PFSK-1 (cell line): ENCODE results near the gene IL6.

Experiments used
- FOXP2 ChIP-seq: optimal IDR thresholded peaks from 2 replicates; pipeline ENCODE3; 2011; ENCODE audit warnings: borderline replicate concordance, control low read depth, inconsistent platforms; ENCODE audit not compliant: insufficient read depth; ENCODE audit errors: extremely low read length, extremely low read depth
- POLR2AphosphoS5 ChIP-seq: IDR thresholded peaks from 2 replicates; pipeline ENCODE4 v1.6.1; 2012; ENCODE audit warnings: low read depth, mild to moderate bottlenecking, control low read depth, low read length, moderate library complexity
- SIN3A ChIP-seq: IDR thresholded peaks from 2 replicates; pipeline ENCODE4 v1.6.1; 2012; ENCODE audit warnings: mild to moderate bottlenecking, low read length, moderate library complexity, borderline replicate concordance; ENCODE audit not compliant: insufficient read depth
- TAF1 ChIP-seq: IDR thresholded peaks from 2 replicates; pipeline ENCODE4 v1.6.1; 2012; ENCODE audit warnings: low read length, control low read depth, borderline replicate concordance; ENCODE audit not compliant: insufficient read depth
- TF ChIP-seq, protein P1 (sequence below), 2 experiments: IDR thresholded peaks; 2 replicates each; pipeline versions ENCODE4 v1.6.1 to v1.8.0; 2011 to 2012; ENCODE audit warnings: low read depth in 2 of 2, low read length in 2 of 2, control low read depth in 1 of 2, inconsistent platforms in 1 of 2, mild to moderate bottlenecking in 1 of 2, moderate library complexity in 1 of 2; ENCODE audit not compliant: insufficient read depth in 1 of 2

Gene IL6

DNA sequence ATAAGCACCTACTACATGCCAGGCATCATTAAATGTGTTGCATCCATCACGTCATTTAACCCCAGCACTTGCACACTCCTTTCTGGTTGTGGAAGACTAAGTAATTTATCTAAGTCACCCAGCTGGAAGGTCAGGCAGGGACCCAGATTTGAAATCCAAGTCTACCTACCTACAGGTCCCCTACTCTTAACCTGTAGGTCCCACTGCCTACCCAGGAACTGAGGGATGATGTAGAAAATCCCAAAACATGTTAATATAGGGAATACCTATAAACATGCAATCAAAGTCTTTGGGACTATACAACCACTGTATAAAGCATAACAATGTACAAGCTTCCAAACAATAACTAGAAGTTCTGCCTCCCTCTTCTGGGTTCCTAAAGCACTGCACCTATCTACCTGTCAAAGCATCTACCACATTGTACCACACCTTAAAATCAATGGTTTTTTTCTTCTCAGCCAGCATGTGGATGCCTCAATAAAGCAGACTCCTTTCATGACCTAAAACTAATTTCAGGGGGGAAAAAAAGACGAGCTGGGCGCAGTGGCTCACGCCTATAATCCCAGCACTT, 5.6 kb downstream of the IL6 start:
- TF ChIP-seq, protein P1, sequence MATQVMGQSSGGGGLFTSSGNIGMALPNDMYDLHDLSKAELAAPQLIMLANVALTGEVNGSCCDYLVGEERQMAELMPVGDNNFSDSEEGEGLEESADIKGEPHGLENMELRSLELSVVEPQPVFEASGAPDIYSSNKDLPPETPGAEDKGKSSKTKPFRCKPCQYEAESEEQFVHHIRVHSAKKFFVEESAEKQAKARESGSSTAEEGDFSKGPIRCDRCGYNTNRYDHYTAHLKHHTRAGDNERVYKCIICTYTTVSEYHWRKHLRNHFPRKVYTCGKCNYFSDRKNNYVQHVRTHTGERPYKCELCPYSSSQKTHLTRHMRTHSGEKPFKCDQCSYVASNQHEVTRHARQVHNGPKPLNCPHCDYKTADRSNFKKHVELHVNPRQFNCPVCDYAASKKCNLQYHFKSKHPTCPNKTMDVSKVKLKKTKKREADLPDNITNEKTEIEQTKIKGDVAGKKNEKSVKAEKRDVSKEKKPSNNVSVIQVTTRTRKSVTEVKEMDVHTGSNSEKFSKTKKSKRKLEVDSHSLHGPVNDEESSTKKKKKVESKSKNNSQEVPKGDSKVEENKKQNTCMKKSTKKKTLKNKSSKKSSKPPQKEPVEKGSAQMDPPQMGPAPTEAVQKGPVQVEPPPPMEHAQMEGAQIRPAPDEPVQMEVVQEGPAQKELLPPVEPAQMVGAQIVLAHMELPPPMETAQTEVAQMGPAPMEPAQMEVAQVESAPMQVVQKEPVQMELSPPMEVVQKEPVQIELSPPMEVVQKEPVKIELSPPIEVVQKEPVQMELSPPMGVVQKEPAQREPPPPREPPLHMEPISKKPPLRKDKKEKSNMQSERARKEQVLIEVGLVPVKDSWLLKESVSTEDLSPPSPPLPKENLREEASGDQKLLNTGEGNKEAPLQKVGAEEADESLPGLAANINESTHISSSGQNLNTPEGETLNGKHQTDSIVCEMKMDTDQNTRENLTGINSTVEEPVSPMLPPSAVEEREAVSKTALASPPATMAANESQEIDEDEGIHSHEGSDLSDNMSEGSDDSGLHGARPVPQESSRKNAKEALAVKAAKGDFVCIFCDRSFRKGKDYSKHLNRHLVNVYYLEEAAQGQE (IDR thresholded peaks at IDR 0.05; ENCODE audit: insufficient read depth in 1 of 2, low read depth in 2 of 2, low read length in 2 of 2): no peak
- TF ChIP-seq TAF1 (no peak), POLR2AphosphoS5 (no peak), FOXP2 (no peak), SIN3A (no peak)

DNA sequence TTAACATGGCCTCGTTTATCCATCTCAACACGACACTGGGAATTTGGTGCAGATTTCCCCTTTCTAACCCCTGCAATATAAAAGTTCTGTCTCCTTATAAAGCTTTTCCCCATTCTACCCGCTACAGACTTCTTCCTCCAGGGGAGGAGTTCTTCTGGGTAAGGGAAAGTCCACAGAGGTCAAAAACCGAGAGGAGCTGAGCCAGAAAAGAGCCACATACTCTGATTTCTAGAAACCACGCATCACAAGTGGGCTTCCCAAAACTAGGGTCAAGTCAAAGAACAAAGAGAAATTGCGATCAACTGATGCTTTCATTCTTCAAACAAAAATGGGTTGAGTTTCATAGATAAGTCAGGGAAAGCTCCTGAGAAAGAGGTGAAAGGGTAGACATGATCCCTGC, 6.8 kb downstream of the IL6 start:
- TF ChIP-seq TAF1 (no peak), SIN3A (no peak), FOXP2 (no peak), POLR2AphosphoS5 (no peak)
- TF ChIP-seq, protein P1 (IDR thresholded peaks at IDR 0.05; ENCODE audit: insufficient read depth in 1 of 2, low read depth in 2 of 2, low read length in 2 of 2): no peak

DNA sequence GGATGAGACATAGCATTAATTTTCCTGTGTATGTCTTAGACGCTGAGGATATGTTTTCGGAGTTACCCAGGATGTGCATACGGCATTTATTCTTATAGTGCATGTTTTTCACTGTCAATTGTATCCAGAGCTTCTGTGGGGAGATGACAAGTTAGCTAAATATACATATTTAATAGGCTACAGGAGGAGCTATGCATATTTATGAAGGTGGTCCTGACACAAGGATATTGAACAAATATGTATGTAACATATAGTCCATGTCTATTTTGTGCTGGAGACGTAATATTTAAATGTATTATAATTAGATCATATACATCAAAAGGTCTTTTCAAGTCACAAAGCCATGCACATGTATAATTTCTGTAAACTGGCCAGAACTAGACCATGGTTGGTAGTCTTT, 16.0 kb downstream of the IL6 start:
- no peak for TF ChIP-seq POLR2AphosphoS5
- TF ChIP-seq FOXP2: no peak
- TF ChIP-seq, protein P1 (IDR thresholded peaks at IDR 0.05; ENCODE audit: insufficient read depth in 1 of 2, low read depth in 2 of 2, low read length in 2 of 2): no peak
- no peak for TF ChIP-seq TAF1
- TF ChIP-seq SIN3A: no peak

DNA sequence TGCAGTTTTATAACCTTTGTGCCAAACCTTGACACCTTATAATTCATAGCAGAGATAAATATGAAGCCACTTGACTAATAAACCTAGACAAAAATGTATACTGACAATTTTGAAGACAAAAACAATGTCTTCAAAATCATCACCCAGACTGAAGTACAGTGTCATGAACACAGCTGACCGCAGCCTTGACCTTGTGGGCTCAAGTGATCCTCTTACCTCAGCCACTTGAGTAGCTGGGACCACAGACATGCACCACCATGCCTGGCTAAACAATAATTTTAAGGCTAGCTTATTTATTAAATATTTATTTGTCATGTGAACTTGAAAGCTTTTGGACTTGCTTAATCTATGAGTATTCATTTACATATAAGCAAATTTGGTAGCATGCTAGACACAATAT, 24.3 kb downstream of the IL6 start:
- TF ChIP-seq, protein P1 (IDR thresholded peaks at IDR 0.05; ENCODE audit: insufficient read depth in 1 of 2, low read depth in 2 of 2, low read length in 2 of 2): no peak
- TF ChIP-seq POLR2AphosphoS5 (no peak), TAF1 (no peak), FOXP2 (no peak), SIN3A (no peak)
